Coronary artery (tissue), 2 donors: ENCODE data around the gene IGSF6.

ENCODE experiments used
- DNase-seq: peaks from one replicate; pipeline ENCODE4 v3.0.0-alpha.2; 2017; ENCODE audit warnings: low spot score
- H3K27ac ChIP-seq, 2 donors: fragments of 200-600 bp; sonication (generic); one replicate each; pipeline ENCODE4 v1.5.1; 2016 to 2019
- H3K4me3 ChIP-seq: fragments of 200-600 bp; sonication (generic); 2 replicates; pipeline ENCODE4 v1.5.1; 2016; ENCODE audit warnings: mild to moderate bottlenecking, moderate library complexity
- CTCF ChIP-seq: fragments of 200-600 bp; sonication (generic); IDR thresholded peaks from one replicate; pipeline ENCODE4 v1.5.1; 2019; ENCODE audit warnings: antibody characterized with exemption

IGSF6 gene

GRCh38 chr16:21598701-21599121 is 53.7 kb downstream of the IGSF6 start:
- TF ChIP-seq CTCF = no peak
- DNase-seq = no peak
- Histone ChIP-seq H3K4me3 (peak overlapping the region; percentile 92), H3K27ac (peak overlapping the region; percentile 88 to 96)

- no peak for DNase-seq
- Histone ChIP-seq H3K27ac (peak overlapping the region in 1 of 2 donors; percentile 96), H3K4me3 (peak overlapping the region; percentile 92)
- no peak for TF ChIP-seq CTCF
These were observed 54.2 kb downstream of the IGSF6 start for GRCh38 chr16:21598206-21598605.

DNA sequence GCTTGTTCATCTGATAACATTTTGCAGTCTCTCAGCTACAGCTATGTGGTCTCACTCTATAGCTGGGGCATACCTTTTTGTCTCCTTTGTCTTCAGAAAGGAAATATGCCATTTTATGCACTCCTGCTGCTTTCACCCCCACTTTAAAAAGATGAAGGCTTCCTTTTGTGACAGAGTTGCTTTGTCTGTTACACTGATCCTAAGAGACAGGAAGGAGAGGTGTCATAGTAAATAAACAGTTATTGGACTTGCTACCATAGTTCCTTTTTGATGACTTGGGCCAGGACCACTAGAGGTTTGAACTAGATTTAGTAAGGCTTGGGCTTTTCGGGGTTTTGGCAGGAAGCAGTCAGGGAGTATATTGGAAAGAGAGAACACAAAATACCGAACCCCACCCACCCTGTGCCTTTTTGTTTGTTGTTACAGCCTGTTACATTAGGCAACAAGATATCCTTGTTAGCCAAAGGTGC is 54.8 kb downstream of the IGSF6 start:
- Histone ChIP-seq H3K27ac (no peak overlapping the region), H3K4me3 (no peak overlapping the region)
- no peak for TF ChIP-seq CTCF
- no peak for DNase-seq

DNA sequence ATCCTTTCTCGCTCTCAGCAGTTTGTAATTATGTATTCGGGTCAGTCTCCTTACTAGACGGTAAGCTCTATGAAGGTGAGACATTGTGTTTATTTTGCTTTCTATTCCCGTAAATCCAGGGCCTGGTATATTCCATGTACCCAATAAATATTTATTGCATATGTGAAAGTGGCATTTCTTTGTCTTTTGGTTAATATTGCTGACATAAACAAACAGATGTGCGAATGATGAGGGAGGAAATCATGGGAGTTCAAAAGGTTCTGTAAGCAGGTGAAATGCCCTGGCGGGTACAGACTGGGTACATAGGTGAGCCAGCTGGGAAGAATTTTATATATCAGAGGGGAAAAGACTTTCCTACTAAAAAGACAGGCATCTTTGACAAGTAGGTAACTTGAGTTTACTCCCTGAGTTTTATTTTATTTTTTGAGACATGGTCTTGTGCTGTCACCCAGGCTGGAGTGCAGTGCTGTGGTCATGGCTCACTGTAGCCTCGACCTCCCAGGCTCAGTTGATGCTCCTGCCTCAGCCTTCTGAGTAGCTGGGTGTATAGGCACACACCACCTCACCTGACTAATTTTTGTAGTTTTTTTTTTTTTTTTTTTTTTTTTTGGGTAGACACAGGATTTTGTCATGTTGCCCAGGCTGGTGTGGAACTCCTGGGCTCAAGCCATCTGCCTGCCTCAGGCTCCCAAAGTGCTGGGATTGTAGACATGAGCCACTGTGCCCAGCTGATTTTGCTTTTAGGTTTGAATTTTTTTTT is 58.7 kb downstream of the IGSF6 start:
- Histone ChIP-seq H3K4me3 (no peak overlapping the region), H3K27ac (no peak overlapping the region)
- TF ChIP-seq CTCF = no peak
- no peak for DNase-seq

DNA sequence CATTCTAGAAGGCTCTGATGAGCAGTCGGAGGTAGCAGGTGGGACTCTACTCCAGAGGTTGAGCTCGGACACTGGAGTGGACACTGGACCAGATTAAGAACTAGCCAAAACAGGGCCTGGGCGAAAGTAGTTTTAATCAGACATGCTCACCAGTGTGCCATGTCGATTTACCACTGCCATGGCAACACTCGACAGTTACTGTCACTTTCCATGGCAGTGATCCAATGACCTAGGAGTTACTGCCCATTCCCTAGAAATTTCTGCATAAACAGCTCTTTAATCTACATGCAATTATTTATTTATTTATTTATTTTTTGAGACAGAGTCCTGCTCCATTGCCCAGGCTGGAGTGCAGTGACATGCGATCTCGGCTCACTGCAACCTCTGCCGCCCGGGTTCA is 60.2 kb downstream of the IGSF6 start:
- no peak for DNase-seq
- Histone ChIP-seq H3K4me3 (no peak overlapping the region), H3K27ac (no peak overlapping the region)
- no peak for TF ChIP-seq CTCF

- no peak for TF ChIP-seq CTCF
- DNase-seq = no peak
- Histone ChIP-seq H3K27ac (no peak overlapping the region), H3K4me3 (no peak overlapping the region)
These were observed 61.6 kb downstream of the IGSF6 start for GRCh38 chr16:21590796-21591195.

- no peak overlapping the region for H3K4me3 ChIP-seq
- no peak overlapping the region for H3K27ac ChIP-seq
- no peak for TF ChIP-seq CTCF
- no peak for DNase-seq
These were observed 62.1 kb downstream of the IGSF6 start for GRCh38 chr16:21590287-21590686.
